HEK293 (cell line): ENCODE measurements around the gene ZNF26.

Experiments
- CTCF ChIA-PET: fragments of 350-600 bp; formaldehyde crosslinking; extraction: SDS; loops from one replicate; lab custom pipeline; 2021; ENCODE audit warnings: antibody characterized with exemption; lab: Yijun Ruan, JAX
- POLR2A ChIA-PET: fragments of 300-600 bp; formaldehyde crosslinking; extraction: SDS; loops from one replicate; lab custom pipeline; 2020; ENCODE audit warnings: antibody characterized with exemption, inconsistent platforms; lab: Yijun Ruan, JAX
- H3K27ac ChIP-seq: fragments of 200-500 bp; sonication (Bioruptor generic); 2 replicates; pipeline ENCODE4 v1.5.1; 2014; ENCODE audit warnings: low read depth, low read length, control low read depth, inconsistent platforms; ENCODE audit errors: extremely low read depth
- H3K36me3 ChIP-seq, 2 experiments: fragments of 200-500 bp in 1 of 2; sonication (Bioruptor generic) in 1 of 2; 1 replicate in 1 of 2; 2 replicates in 1 of 2; pipeline ENCODE4 v1.5.1; 2014 to 2017; ENCODE audit warnings: inconsistent platforms in 2 of 2, low read length in 2 of 2; ENCODE audit not compliant: control insufficient read depth in 2 of 2, insufficient read depth in 1 of 2
- H3K4me1 ChIP-seq: fragments of 200-500 bp; sonication (Bioruptor generic); 2 replicates; pipeline ENCODE4 v1.5.1; 2014; ENCODE audit warnings: mild to moderate bottlenecking, low read length, inconsistent platforms; ENCODE audit not compliant: control insufficient read depth, insufficient read depth
- H3K4me3 ChIP-seq: 2 replicates; pipeline ENCODE4 v1.5.1; 2011; ENCODE audit warnings: low read depth, mild to moderate bottlenecking, control low read depth, low read length, moderate library complexity
- H3K9me3 ChIP-seq: fragments of 200-500 bp; sonication (Bioruptor generic); 2 replicates; pipeline ENCODE4 v1.5.1; 2014; ENCODE audit warnings: low read depth, low read length, inconsistent platforms; ENCODE audit not compliant: control insufficient read depth, insufficient read depth
- GLI2 ChIP-seq: fragments of 450-650 bp; formaldehyde crosslinking; IDR thresholded peaks from 2 replicates; pipeline ENCODE4; 2017; ENCODE audit warnings: missing biosample characterization, missing genetic modification characterization, low read depth, borderline replicate concordance
- SCRT1 ChIP-seq: fragments of 450-650 bp; formaldehyde crosslinking; IDR thresholded peaks from 2 replicates; pipeline ENCODE4 v1.5.1; 2016; ENCODE audit warnings: missing biosample characterization, missing genetic modification characterization, borderline replicate concordance
- ZBTB10 ChIP-seq: fragments of 450-650 bp; formaldehyde crosslinking; IDR thresholded peaks from 2 replicates; pipeline ENCODE4 v1.5.1; 2016; ENCODE audit warnings: missing biosample characterization, missing genetic modification characterization
- ZNF10 ChIP-seq: fragments of 450-650 bp; formaldehyde crosslinking; IDR thresholded peaks from 2 replicates; pipeline ENCODE4 v1.5.1; 2017; ENCODE audit warnings: missing biosample characterization, missing genetic modification characterization
- ZNF155 ChIP-seq: fragments of 450-650 bp; formaldehyde crosslinking; IDR thresholded peaks from 2 replicates; pipeline ENCODE4 v1.5.1; 2016; ENCODE audit warnings: missing biosample characterization, missing genetic modification characterization
- ZNF184 ChIP-seq: fragments of 450-650 bp; IDR thresholded peaks from 2 replicates; pipeline ENCODE4 v1.5.1; 2018; ENCODE audit warnings: missing biosample characterization, mild to moderate bottlenecking, missing genetic modification characterization
- ZNF23 ChIP-seq: fragments of 450-650 bp; formaldehyde crosslinking; IDR thresholded peaks from 2 replicates; pipeline ENCODE4 v1.5.1; 2016; ENCODE audit warnings: missing biosample characterization, missing genetic modification characterization, borderline replicate concordance
- ZNF514 ChIP-seq: fragments of 450-650 bp; formaldehyde crosslinking; IDR thresholded peaks from 2 replicates; pipeline ENCODE4 v1.5.1; 2016; ENCODE audit warnings: missing biosample characterization, missing genetic modification characterization
- ZSCAN5A ChIP-seq: fragments of 450-650 bp; formaldehyde crosslinking; IDR thresholded peaks from 2 replicates; pipeline ENCODE4 v1.5.1; 2016; ENCODE audit warnings: missing biosample characterization, missing genetic modification characterization

The ZNF26 gene

DNA sequence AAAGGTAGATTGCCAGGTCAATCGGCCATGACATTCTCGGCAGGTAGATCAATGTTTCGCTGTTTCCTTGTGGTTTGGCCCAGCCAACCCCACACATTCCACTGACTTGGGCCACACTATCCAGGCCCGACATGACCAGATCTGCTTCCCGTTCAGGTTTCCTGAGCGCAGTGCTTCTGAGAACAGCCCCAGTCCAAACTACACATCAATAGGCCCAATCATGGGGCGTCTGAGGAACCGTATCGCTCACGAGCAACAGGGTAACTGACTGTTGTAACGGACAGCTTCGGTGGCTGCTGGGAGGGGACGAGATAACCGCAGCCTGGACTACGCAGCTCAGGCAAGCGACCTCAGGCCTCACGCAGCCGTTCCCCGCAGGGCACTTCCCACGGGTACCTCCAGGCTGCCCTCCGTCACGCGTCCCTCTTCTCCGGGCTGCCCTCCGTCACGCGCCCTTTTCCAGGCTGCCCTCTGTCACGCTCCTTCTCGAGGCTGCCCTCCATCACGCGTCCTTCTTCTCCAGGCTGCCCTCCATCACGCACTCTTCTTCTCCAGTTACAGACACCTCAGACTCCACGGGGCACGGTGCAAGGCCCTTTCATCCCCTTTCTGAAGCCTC is 44.7 kb upstream of the ZNF26 start:
- ChIA-PET POLR2A (no interaction called here), CTCF (no interaction called here)
- no peak overlapping the region for H3K27ac ChIP-seq
- peaks cover 16 to 63% of the 10 kb centered on the region in 2 experiments for H3K36me3 ChIP-seq
- H3K4me3 ChIP-seq: no peak overlapping the region
- H3K9me3 ChIP-seq: no peaks in the 10 kb centered on the region; the same call in 1 of the 2 replicates
- H3K4me1 ChIP-seq: no peaks in the 10 kb centered on the region
- no peak for TF ChIP-seq ZNF10 (tag by site-specific recombination)
- no peak for TF ChIP-seq SCRT1 (tag by site-specific recombination)
- TF ChIP-seq ZNF23 (tag by site-specific recombination): no peak

- no peaks in the 10 kb centered on the region for H3K4me1 ChIP-seq
- H3K4me3 ChIP-seq: no peak overlapping the region
- POLR2A ChIA-PET: no interaction called here
- no peaks in the 10 kb centered on the region for H3K9me3 ChIP-seq
- H3K27ac ChIP-seq: no peak overlapping the region
- peaks cover 16 to 65% of the 10 kb centered on the region in 2 experiments for H3K36me3 ChIP-seq
- TF ChIP-seq ZSCAN5A (tag by site-specific recombination): no peak
- CTCF ChIA-PET: no interaction called here
These were observed 43.6 kb upstream of the ZNF26 start for GRCh38 chr12:132942611-132943010.

DNA sequence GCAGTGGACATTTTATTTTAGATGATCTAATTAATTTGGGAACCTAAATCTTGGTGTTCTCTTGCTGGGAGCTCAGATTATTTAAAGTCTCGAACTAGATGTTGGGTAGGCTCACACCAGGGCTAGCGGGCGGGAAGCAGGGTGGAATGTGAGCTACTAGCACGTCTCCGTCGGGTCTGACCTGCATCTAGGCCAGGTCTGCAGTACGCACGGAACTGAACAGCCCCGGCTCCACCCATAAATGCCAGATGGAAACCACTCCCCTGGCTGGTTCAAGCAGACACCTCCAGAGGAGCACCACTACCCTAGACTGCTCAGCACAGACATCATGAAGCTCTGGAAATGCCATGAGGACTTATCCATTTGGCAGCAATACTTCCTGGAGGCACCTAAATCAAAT is 40.4 kb upstream of the ZNF26 start:
- no peak overlapping the region for H3K27ac ChIP-seq
- POLR2A ChIA-PET: no interaction called here
- no peaks in the 10 kb centered on the region; the same call in 1 of the 2 replicates for H3K9me3 ChIP-seq
- peaks cover 16 to 86% of the 10 kb centered on the region in 2 experiments for H3K36me3 ChIP-seq
- TF ChIP-seq ZNF184 (tag by site-specific recombination): no peak
- no peak for TF ChIP-seq ZNF514 (tag by site-specific recombination)
- H3K4me1 ChIP-seq: no peaks in the 10 kb centered on the region
- CTCF ChIA-PET: no interaction called here
- H3K4me3 ChIP-seq: no peak overlapping the region

GRCh38 chr12:132946246-132946820 is 39.8 kb upstream of the ZNF26 start:
- no peak for TF ChIP-seq ZBTB10 (tag by site-specific recombination)
- TF ChIP-seq GLI2 (tag by site-specific recombination): no peak
- TF ChIP-seq ZNF155: no peak
- CTCF ChIA-PET: no interaction called here
- Histone ChIP-seq H3K4me1 (no peaks in the 10 kb centered on the region), H3K9me3 (no peaks in the 10 kb centered on the region; the same call in 1 of the 2 replicates), H3K27ac (no peak overlapping the region), H3K4me3 (no peak overlapping the region), H3K36me3 (peaks cover 16 to 86% of the 10 kb centered on the region in 2 experiments)
- POLR2A ChIA-PET: no interaction called here
